CD4-positive, alpha-beta T cell treated with Interleukin-2 at 100 ng/mL for 4 hours (primary cell): ENCODE data around the gene MS4A10.
"Not testable (repeated sequence)": the region's sequence is repeated elsewhere in the genome, so short reads cannot be mapped to it uniquely, and the experiment has no call there.

Source experiments
- DNase-seq: peaks from one replicate; pipeline ENCODE4 v3.0.0-alpha.2; 2020; ENCODE audit warnings: low spot score

MS4A10 gene

DNA sequence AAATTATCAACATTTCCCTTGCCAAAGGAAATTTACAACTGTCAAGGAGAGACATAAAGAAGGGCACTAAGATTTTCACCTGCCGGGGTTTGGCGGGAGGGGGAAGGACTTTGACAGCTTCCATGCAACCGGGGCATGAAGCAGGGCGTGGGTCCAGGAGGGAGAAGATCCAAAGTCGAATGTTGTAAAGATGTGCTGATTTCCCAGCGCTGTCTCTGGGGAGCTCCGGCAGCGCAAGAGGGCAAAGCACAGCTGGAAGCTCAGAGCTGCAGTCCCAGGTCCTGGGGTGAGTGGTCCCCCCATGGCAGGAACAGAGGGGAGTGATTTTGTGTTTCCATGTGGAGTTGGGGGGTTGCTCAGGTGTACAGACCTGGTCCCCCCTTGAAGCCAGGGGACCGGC lies at the start of gene MS4A10:
Gene MS4A10, plus strand, starts transcription at position 198 of the 400 bp plus-strand sequence. CDS start 5,003 bp downstream, outside the sequence.
- no peak for DNase-seq

DNA sequence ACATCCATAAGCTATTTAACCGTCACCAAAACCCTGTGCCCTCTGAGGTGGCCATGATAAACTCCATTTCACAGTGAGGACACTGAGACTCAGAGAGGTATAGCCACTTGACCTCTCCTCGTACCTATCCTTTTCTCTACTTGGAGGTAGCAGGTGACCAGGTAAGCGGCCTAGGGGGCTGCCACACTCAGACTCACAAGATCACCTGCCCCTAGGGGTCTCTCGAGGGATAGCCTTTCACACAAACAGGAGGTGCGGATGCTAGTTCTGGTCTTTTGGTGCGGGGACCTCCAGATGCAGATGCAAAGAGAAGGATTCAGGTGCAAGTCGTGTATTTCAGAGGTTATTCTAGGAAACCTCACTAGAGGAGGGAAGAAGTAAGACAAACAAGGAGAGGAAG lies 46.0 kb upstream of the MS4A10 start:
- DNase-seq = no peak

DNA sequence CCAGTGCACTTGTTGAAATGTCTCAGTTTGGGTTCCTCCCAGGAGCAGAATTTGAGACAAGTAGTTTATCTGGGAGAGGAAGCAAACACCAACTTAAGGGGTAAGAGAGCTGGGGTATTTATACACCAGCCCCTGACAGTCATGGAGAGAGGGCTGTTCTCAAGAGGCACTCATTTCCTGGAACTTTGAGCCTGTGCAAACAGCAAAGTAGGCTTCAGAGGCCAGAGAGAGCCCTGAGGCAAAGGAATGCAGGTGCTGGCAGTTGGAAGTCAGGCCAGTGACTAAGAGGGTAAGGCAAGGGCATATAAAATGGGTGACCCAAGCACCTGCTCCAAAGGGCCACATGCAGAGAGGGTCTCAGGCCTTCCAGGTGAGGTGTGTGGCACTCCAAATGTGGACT lies 44.6 kb upstream of the MS4A10 start:
- no peak for DNase-seq

DNA sequence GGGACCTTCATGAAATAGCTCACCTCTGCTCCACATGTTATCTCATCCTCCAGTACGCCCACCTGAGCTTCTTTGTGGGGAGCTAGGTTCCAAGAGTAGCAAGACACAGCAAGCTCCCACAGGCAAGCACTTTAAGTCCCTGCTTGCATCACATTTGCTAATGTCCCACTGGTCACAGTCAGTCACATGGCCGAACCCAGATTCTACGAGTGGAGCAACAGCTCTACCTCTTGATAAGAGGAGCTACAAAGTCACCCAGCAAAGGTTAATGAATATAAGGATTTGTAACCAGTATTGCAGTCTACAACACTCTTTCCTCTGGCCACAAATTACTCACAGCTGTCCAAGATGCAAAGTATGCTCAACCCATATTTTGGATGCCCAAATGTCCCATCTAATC lies 43.7 kb upstream of the MS4A10 start:
- DNase-seq = no peak

DNA sequence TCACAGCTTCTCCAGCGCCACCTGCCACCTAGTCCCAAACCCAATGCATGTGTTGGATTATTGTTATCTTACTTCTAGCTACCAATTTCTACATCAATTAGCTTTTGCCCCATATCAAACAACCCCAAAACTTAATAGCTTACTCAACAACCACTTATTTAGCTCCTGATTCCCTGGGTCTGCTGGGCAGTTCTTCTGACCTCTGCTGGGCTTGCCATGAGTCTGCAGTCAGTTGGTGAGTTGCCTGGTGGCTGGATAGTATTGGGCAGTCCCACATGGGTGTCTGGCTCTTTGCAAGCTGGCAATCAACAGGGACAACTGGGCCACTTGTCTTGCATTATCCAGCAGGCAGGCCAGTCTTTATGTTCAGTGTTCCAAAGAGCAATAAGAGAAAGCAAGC lies 42.1 kb upstream of the MS4A10 start:
- DNase-seq = no peak

DNA sequence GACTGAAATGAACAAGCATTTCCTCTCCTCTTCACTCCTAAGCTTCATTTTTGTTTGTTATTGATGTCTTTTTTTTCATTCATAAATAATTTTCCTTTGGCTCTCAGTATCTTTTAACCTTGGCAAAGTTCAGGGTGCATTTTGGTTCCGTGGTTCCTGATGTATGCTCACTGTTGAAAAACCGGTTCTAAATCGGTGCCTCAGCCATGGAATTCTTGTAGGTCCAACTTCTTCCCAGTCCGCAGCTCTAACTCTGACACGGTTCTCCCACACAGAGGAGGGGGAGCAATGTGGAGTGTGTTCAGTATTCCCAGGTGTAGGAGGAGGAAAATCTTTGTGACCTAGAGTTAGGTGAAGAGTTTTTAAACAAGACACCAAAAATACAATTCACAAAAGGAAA lies 41.0 kb upstream of the MS4A10 start:
- DNase-seq = no peak

DNA sequence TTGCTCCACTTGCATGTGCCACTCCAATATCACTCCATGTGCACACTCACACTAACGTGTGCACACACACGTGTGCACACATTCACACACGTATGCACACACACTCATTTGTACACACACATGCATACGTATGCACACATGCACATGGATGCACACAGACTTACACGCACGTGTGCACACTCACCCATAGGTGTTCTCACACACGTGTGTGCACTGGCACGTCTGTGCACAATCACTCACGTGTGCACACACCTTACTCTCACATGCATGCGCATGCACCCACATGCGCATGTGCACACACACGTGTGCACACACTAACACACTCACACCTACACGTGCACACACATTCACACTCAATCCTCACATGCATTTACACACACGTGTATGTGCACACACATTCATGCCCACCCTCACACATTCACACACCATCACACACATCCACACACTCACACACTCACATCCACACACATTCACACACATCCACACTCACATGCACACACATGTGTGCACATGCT lies 37.7 kb upstream of the MS4A10 start:
- DNase-seq = no peak

DNA sequence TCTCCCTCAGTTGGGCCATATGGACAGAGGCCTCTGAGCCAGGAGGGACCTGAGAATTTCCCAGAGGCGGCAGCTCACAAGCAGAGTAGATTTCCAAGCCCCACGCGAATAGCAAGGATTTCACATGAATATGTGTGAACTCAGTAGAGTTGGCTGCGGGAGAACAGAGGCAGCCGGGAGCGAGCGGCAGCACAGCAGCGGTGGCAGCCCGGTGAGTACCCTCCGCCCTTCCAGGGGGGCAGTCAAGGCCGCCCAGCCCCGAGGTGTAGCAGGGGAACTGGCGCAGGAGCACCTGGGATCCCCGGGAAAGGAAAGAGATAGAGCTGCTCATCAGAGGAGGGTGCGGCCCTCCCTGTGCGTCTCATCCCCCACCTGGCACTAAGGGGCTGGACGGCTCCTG lies 36.9 kb upstream of the MS4A10 start:
- DNase-seq = no peak

DNA sequence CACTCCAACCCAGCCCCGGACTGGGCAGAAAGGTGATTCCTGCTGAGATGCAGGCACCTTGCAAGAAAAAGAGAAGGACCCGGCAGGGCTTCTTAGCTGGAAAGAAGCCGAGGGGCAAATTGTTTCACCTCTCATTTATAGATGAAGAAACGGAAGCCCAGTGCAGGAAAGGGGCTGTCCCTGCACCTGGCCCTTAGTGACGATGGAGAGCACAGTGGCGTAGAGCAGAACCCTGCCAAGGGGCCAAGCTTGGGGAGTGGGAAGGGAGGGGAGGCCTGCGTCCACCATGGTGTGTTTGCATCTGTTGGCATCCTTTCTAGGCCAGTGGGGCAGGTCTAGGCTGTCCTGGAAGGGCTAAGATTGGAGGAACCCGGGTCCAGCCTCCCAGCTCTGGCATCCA lies 36.3 kb upstream of the MS4A10 start:
- no peak for DNase-seq

DNA sequence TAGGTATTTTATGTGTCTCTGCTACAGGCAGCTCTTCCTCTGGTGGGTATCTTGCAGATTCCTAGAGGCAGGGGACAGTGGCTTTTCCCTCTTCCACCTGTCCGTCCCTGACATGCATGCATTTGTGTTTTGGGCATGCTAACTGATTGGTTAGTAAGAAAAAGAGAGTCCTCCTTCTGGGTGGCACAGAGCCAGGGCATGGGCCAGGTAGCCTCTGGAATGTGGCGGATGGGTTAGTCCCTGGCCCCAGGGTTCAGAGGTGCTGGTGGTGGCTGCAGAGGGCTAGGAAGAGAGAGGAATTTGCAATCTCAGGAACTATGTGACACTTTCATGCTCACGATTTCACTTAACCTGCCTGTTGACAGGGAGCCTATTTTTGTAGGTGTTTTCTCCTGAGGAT lies 34.2 kb upstream of the MS4A10 start:
- no peak for DNase-seq

DNA sequence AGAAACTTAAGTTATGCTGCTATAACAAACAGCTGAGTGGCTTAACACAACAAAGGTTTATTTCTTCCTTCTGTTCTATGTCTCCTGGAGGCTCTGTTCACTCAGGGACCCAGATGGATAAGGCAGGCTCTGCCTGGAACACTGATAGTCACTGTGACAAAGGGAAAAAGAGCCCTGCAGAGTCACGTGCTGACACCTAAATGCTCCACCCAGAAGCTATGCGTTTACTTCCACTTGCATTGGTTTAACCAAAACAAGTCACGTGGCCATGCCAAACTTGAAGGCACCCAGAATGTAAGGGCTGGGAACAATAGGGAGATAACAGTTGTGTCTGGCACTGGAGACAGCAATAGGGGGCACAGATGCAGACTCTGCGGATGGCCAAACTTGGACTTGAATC lies 31.8 kb upstream of the MS4A10 start:
- DNase-seq = no peak

DNA sequence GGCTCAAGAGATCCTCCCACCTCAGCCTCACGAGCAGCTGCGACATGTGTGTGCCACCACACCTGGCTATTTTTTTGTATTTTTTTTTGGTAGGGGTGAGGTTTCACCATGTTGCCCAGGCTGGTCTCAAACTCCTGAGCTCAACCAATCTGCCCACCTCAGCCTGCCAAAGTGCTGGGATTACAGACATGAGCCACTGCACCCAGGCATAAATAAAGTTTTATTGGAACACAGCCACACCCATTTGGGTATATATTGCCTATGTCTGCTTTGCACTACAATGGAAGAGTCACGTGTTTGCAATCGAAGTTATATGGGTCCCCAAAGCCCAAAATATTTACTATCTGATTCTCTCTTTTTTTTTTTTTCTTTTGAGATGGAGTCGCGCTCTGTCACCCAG lies 30.2 kb upstream of the MS4A10 start:
- no peak for DNase-seq

DNA sequence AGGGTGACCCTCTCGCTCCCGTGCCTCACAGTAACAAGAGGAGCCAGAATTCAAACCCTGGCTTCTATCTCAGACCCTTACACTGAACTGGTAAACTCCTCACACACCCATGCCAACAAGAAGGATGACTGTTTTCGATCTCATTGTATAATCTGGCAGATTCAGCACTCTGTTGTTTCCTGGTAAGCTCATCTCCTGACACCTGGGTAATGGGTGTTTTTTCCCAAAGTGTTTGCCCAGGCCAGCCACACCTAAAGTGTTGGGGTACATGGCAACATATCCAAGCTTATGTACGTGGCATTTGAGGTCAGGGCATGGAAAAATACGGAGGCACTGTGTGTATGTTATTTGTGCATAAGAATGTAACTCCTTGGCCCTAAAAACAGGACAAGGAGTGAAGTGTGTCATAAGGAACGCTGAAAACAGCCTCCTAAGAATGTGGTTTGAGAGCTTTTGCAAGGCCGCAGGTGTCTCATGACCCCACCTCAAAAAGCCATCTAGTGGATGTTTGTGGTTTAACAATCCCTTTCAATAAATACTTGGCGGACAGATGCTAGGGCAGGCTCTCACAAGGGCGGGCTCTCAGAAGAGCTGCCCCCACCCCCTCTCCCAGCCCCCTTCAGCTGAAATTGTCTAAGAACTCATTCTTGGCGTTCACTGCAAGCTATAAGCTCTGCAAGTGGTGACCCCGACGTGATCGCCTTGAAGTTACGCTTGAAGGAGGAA lies 28.7 kb upstream of the MS4A10 start, which contains the start of gene MS4A15:
Gene MS4A15, plus strand, starts transcription at position 561 of the 726 bp plus-strand sequence. CDS start 6,867 bp downstream, outside the sequence.
- no peak for DNase-seq

DNA sequence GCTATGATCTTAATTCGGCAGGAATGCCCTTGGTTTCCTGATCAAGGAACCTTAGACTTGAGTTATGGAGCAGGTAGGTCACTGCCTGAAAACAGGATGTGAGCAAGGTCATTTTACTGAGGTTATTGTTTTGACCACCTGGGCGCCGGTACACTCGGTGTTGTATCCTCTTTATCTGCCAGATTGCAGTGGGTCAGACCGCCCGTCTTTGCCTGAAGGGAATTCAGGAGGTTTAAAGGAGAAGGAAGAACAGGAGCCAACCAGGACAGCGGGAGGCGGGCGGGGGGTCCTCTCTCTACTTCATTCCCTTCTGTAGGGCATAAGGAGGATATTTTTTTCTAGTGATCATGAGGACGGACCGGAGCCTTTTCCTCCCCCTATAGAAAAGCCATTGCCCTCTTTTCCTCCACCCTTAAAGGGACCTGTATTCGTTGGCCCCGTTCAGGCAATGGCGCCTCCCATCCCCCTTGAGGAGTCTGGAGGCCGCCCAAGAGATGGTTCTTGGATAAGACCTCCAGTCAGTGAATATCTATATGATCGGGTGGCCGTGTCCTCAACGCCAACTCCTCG lies 27.8 kb upstream of the MS4A10 start:
- no peak for DNase-seq

DNA sequence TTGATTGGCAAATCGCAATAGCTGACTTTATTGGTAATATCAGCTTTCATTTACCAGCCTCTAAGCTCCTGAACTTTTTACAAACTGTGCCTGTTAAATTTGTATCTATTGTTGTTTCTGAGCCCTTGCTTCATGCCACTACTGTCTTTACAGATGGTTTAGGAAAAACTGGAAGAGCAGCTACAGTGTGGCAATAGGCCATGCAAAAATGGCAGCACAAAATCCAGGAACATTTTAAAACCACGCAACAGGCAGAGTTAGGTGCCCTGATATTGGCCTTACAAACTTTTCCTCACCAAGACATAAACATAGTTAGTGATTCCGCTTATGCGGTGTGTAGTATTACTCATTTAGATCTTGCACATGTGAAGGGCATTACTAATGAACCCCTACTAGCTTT lies 26.5 kb upstream of the MS4A10 start:
- not testable (repeated sequence) for DNase-seq

DNA sequence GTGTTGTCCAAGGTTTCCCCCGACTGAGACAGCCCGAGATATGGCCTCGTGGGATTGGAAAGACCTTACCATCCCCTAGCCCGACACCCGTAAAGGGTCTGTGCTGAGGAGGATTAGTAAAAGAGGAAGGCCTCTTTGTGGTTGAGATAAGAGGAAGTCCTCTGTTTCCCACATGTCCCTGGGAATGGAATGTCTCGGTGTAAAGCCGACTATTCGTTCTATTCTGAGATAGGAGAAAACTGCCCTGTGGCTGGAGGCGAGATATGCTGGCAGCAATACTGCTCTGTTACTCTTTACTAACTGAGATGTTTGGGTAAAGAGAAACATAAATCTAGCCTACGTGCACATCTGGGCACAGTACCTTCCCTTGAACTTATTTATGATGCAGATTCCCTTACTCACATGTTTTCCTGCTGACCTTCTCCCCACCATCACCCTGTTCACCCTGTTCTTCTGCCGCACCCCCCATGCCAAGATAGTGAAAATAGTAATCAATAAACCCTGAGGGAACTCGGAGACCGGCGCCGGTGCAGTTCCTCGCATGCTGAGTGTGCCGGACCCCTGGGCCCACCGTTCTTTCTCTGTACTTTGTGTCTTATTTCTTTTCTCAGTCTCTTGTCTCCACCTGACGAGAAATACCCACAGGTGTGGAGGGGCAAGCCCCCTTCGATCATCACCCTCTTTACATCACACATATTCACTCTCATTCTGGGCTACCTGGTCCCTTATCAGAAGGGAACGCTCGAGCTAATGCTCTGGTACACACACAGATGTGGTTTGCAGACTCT lies 25.5 kb upstream of the MS4A10 start:
- DNase-seq = not testable (repeated sequence)

DNA sequence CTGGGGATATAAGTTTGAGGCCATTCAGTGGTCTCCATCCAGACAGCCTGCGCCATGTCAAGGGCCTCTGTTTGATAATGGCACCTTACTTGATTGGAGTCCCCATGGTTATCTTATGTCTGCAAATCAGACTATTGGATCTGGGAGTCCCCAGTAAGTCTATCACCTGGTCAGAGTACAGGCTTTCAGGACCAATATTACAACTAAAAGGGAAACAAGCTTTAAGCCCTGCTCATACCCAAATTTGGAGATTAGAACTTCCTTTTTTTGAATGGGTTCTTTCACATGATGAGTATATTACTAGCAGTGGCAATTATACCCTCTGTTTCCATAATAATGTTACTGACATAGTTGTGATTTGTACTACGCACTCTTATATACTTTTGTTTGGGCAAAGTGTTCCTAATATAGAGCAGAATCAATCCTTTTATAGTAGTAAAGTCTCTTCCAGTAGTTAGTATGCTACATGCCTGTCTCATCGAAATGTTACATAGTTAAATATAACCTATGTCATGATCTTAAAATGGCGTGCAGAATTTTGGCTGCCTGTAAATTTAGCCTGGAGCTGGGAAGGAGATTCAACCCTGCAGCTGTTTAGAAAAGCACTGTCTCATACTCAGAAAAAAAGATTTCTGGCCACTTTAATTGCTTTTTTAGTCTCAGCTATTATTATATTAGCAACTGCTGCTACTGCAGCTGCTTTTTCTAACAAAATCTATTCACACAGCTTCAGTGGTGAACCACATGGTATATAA lies 23.5 kb upstream of the MS4A10 start:
- DNase-seq = no peak

DNA sequence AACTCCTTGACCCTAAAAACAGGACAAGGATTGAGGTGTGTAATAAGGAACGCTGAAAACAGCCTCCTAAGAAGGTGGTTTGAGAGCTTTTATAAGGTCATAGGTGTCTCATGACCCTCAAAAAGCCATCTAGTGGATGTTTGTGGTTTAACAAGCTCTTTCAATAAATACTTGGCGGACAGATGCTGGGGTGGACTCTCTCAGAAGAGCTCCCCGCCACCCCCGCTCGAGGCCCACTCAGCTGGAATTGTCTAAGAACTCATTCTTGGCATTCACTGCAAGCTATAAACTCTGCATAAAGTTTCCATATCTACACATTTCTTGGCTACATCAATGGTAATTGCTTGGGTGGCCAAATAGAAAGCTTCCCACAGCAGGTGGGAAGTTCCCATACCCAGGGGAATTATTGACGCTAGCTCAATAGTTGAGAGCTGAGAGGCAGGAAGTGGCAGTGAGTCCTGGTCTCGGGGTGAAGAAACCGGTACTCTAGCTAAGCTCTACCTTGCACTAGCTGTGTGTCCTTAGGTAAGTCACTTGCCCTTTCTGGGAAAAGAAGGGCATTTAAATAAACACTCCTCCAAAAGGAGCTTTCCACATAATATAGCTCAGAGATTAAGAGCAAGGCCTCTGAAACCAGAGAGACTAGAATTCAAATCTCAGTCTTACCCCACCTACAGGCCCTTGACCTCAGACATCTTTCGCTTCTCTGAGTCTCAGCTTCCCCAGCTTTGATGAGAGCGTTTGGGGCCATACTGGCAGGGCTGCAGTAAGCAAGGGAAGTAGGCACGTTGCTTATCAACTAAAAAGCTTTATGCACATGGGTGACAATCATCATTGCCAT lies 22.1 kb upstream of the MS4A10 start:
- DNase-seq = no peak

DNA sequence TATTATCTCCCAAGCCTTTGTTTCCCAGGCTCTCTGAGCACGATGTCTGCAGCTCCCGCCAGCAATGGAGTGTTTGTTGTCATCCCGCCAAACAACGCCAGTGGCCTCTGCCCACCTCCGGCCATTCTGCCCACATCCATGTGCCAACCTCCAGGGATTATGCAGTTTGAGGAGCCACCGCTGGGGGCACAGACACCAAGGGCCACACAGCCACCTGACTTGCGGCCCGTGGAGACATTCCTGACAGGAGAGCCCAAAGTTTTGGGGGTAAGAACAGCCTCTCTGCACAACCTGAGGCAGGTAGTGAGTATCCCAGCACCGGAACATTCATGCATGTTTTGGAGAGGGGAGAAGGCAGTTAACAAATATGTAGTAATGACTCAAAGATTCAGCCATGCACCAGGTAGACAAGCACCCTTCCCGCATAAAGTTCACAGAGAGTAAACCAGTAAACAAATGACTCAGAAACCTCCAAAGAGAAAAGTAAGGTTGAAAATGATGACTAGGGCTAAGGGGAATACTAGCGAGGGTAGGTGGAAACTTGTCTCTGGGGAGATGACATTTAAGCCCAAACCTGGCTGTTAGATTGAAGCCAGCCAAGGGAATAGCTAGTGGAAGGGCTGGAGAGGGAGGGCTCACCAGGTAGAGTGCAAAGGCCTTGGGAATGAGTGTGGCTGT lies 21.3 kb upstream of the MS4A10 start:
- DNase-seq = no peak

DNA sequence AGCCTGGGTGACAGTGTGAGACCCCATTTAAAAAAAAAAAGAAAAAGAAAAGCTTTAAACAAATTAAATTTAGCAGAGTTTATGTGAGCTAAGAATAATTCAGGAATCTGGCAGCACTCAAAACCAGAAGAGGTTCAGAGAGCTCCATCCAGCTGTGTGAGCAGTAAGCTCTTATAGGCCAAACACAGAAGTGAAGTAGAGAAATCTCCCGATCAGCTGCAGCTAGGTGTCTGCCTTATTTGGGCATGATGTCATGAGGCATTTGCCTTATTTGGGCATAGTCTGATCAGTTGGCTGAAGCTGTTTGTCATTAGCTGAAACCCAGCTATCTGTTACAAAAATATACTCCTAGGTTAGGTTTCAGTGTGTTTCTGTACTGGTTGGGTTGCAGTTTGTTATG lies 20.3 kb upstream of the MS4A10 start:
- DNase-seq = no peak

DNA sequence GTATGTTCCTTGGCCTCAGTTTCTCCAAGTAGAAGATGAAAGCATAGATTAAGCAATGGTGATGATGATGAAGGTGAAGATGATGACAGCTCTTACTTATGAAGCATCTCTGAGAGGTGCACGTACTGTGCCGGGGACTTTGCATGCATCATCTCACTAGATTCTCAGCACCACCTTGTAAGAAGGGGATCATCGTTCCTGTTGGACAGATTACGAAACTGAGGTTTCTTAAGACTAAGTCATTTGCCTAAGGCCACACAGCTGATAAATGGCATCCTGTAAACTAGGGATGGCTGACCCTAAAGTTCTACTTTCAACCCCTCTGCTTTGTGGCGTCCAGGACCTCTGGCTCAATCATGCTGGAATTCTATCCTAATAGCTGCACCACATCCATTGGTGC lies 19.8 kb upstream of the MS4A10 start:
- DNase-seq = no peak
